T-cell (primary cell): Measurements from ENCODE around the gene PPP1R14B. TPM values are rescaled to one million over a fixed set of nuclear protein-coding genes. Genes with fewer than 3 reads are reported as not detected.
A peak's percentile ranks its signal among the peaks of the same experiment; 100 is the strongest.

Source experiments
- ATAC-seq, 4 experiments: fragments of 200-7000 bp in 3 of 4; fragments of 150-1000 bp in 1 of 4; cut with Tn5 transposase; replicated peaks in 1 of 4; 1 replicate in 3 of 4; 2 replicates in 1 of 4; pipeline ENCODE4 v1.10.0; 2021; ENCODE audit warnings: moderate library complexity in 3 of 4, mild to moderate bottlenecking in 2 of 4, moderate number of reproducible peaks in 1 of 4
- CTCF ChIA-PET, 2 donors: fragments of 300-600 bp; sonication (Branson Sonifier 250); formaldehyde crosslinking; loops; one replicate each; lab custom pipeline; 2022; ENCODE audit warnings: antibody characterized with exemption in 2 of 2; lab: Charles Lee
- POLR2A ChIA-PET, 2 donors: fragments of 300-600 bp; sonication (Branson Sonifier 250); formaldehyde crosslinking; loops; one replicate each; lab custom pipeline; 2022; ENCODE audit warnings: antibody characterized with exemption in 2 of 2; lab: Charles Lee
- DNase-seq, 35 experiments: peaks; one replicate each; pipeline versions ENCODE4 v3.0.0 to v3.0.0-alpha.2; 2013 to 2023
- H3K27ac ChIP-seq: one replicate; pipeline ENCODE4 v1.5.1; 2013; ENCODE audit warnings: low read length
- H3K27me3 ChIP-seq, 2 experiments: replicated peaks in 1 of 2; 1 replicate in 1 of 2; 2 replicates in 1 of 2; pipeline versions ENCODE4 v1.6.1 to v1.7.0; 2013; ENCODE audit warnings: low read length in 1 of 2, mixed read lengths in 1 of 2; ENCODE audit not compliant: control insufficient read depth in 2 of 2, insufficient read depth in 2 of 2; ENCODE audit errors: extremely low read depth in 1 of 2
- H3K36me3 ChIP-seq, 2 donors: 1 replicate in 1 of 2; 2 replicates in 1 of 2; pipeline versions ENCODE4 v1.6.1 to v1.7.0; 2013; ENCODE audit warnings: low read length in 1 of 2; ENCODE audit not compliant: control insufficient read depth in 2 of 2, insufficient read depth in 1 of 2; ENCODE audit errors: extremely low read depth in 1 of 2
- H3K4me1 ChIP-seq, 2 experiments: 1 replicate in 1 of 2; 2 replicates in 1 of 2; pipeline versions ENCODE4 v1.6.1 to v1.7.0; 2013; ENCODE audit warnings: low read length in 2 of 2, mixed read lengths in 1 of 2; ENCODE audit not compliant: insufficient read depth in 2 of 2, control insufficient read depth in 1 of 2; ENCODE audit errors: extremely low read depth in 1 of 2
- H3K4me3 ChIP-seq, 2 donors: 1 replicate in 1 of 2; 2 replicates in 1 of 2; pipeline versions ENCODE4 v1.5.1 to v1.7.0; 2013; ENCODE audit warnings: mild to moderate bottlenecking in 2 of 2, low read length in 1 of 2, moderate library complexity in 1 of 2; ENCODE audit not compliant: control insufficient read depth in 1 of 2; ENCODE audit errors: extremely low read depth in 1 of 2
- H3K9me3 ChIP-seq: 2 replicates; pipeline ENCODE4 v1.7.0; 2013
- H3K27ac Mint-ChIP-seq, 2 donors: one replicate each; pipeline ENCODE4 v1.8.0; 2020 to 2021; ENCODE audit warnings: mild to moderate bottlenecking in 2 of 2, mixed read lengths in 2 of 2
- H3K27me3 Mint-ChIP-seq, 2 donors: one replicate each; pipeline ENCODE4 v1.8.0; 2021 to 2022; ENCODE audit warnings: mixed read lengths in 2 of 2
- H3K36me3 Mint-ChIP-seq: one replicate; pipeline ENCODE4 v1.8.0; 2021; ENCODE audit warnings: mixed read lengths
- H3K4me1 Mint-ChIP-seq, 3 donors: one replicate each; pipeline ENCODE4 v1.8.0; 2020 to 2022; ENCODE audit warnings: mixed read lengths in 3 of 3, mild to moderate bottlenecking in 1 of 3
- H3K4me3 Mint-ChIP-seq, 3 donors: one replicate each; pipeline ENCODE4 v1.8.0; 2020 to 2022; ENCODE audit warnings: mild to moderate bottlenecking in 3 of 3, mixed read lengths in 3 of 3, moderate library complexity in 3 of 3
- H3K9me3 Mint-ChIP-seq, 3 donors: one replicate each; pipeline ENCODE4 v1.8.0; 2020 to 2022; ENCODE audit warnings: mixed read lengths in 3 of 3
- WGBS: methylation state at CpG from one replicate; pipeline ENCODE4 v1.1.5; 2013; ENCODE audit warnings: missing lambda C conversion rate; ENCODE audit not compliant: insufficient coverage; 5-methylcytosine and 5-hydroxymethylcytosine counted together
- total RNA-seq, 35 experiments: library from RNA in 6 of 35; stranded (reverse) in 6 of 35; fragments of 120-200 nt in 1 of 35; gene quantifications; one replicate each; pipeline versions ENCODE4 v1.2.1 to v1.2.4 and lab custom pipeline; 2013 to 2026

The PPP1R14B gene
- total RNA-seq, 5 donors from 2014 or later (not counting 1 experiment from before 2014, with no cell fraction given) = 31.2 to 143 (median 88.1) TPM

DNA sequence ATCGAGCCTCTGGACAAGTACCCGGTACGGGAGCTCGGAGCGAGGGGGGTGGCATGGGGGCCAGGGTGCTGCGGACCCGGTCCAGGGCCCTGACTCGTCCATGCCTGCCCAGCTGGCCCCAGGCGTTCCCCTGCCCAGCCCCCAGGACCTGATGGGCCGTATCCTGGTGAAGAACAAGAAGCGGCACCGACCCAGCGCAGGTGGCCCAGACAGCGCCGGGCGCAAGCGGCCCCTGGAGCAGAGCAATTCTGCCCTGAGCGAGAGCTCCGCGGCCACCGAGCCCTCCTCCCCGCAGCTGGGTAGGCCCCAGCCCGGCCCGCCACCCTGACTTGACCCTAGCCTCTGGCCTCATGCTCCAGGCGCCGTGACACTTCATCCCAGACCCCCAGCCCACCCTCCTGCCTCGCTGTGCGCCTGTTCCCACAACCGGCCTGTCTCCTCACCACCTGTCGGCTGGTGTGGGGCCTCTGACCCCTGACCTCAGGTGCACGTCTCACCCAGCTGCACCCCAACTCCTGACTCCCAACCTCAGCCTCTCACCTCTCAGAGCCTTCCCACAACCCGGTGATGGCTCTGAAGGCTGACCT, 12.3 kb upstream of the PPP1R14B start:
- POLR2A ChIA-PET = interaction anchor here in 1 of 2 donors (0.5 kb wide), 1 partner anchor 14 kb away, joined by 3 read pairs; no protein-coding TSS in a partner anchor
- WGBS = 91% methylated on average over 31 of the region's 32 CpGs

DNA sequence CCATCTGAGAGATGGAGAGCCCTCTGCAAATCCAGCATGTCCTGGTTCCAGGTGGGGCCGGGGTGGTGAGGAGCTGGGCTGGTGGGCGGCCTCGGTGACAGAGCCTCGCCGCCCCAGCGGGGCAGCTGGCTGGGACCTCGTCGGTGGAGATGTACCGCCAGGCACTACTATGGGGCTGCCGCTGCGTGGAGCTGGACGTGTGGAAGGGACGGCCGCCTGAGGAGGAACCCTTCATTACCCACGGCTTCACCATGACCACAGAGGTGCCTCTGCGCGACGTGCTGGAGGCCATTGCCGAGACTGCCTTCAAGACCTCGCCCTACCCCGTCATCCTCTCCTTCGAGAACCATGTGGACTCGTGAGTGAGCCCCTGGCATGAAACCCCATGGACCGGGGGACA, 11.6 kb upstream of the PPP1R14B start:
- peaks cover 0 to 7% of the 10 kb centered on the region in 2 experiments for H3K4me1 ChIP-seq
- no peak overlapping the region for H3K4me3 Mint-ChIP-seq
- no peaks in the 10 kb centered on the region for H3K9me3 Mint-ChIP-seq
- POLR2A ChIA-PET = interaction anchor here in 1 of 2 donors (0.5 to 0.6 kb wide), 2 partner anchors 13 to 1585 kb away, joined by 3 to 4 read pairs; no protein-coding TSS in a partner anchor
- no peak for DNase-seq
- H3K36me3 ChIP-seq = peaks cover 6 to 7% of the 10 kb centered on the region in 2 donors
- H3K9me3 ChIP-seq = no peaks in the 10 kb centered on the region
- peaks cover 14% of the 10 kb centered on the region for H3K36me3 Mint-ChIP-seq
- no peak for ATAC-seq
- no peak overlapping the region for H3K4me3 ChIP-seq
- H3K27me3 Mint-ChIP-seq = no peaks in the 10 kb centered on the region
- no peak overlapping the region for H3K27ac ChIP-seq
- H3K27me3 ChIP-seq = no peaks in the 10 kb centered on the region
- 94% methylated on average over 24 of the region's 24 CpGs for WGBS
- CTCF ChIA-PET = interaction anchor here in 1 of 2 donors (0.7 kb wide), 1 partner anchor 10 kb away, joined by 3 read pairs; no protein-coding TSS in a partner anchor
- H3K4me1 Mint-ChIP-seq = peaks cover 0 to 9% (median under 1%) of the 10 kb centered on the region in 3 donors
- H3K27ac Mint-ChIP-seq = no peak overlapping the region

More for the DNA sequence above, 12.3 kb upstream of the PPP1R14B start:
- H3K27ac Mint-ChIP-seq = no peak overlapping the region
- CTCF ChIA-PET = interaction anchor here in 1 of 2 donors (0.5 kb wide), 1 partner anchor 61 kb away, joined by 3 read pairs; no protein-coding TSS in a partner anchor
- Histone ChIP-seq H3K27me3 (no peaks in the 10 kb centered on the region), H3K36me3 (peaks cover 6 to 7% of the 10 kb centered on the region in 2 donors), H3K9me3 (no peaks in the 10 kb centered on the region), H3K4me1 (peaks cover 0 to 7% of the 10 kb centered on the region in 2 experiments), H3K27ac (no peak overlapping the region), H3K4me3 (no peak overlapping the region)
- DNase-seq (no peak), ATAC-seq (no peak)
- no peak overlapping the region for H3K4me3 Mint-ChIP-seq
- peaks cover 14% of the 10 kb centered on the region for H3K36me3 Mint-ChIP-seq
- H3K9me3 Mint-ChIP-seq = no peaks in the 10 kb centered on the region
- H3K4me1 Mint-ChIP-seq = peaks cover 0 to 9% (median 0%) of the 10 kb centered on the region in 3 donors
- no peaks in the 10 kb centered on the region for H3K27me3 Mint-ChIP-seq

DNA sequence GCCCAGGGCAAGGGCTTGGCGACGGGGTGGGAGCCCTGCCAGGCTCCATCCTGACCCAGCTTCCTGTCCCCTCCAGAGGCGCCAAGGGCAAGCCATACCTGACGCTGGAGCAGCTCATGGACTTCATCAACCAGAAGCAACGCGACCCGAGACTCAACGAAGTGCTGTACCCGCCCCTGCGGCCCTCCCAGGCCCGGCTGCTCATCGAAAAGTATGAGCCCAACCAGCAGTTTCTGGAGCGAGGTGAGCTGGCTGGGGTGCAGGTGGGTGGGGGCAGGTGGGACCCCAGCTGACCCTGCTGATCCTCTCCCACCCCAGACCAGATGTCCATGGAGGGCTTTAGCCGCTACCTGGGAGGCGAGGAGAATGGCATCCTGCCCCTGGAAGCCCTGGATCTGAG, 9.6 kb upstream of the PPP1R14B start:
- ATAC-seq (no peak), DNase-seq (no peak)
- Histone ChIP-seq H3K4me1 (peaks cover 2 to 23% of the 10 kb centered on the region in 2 experiments), H3K9me3 (no peaks in the 10 kb centered on the region), H3K27me3 (peaks cover 0 to 9% of the 10 kb centered on the region in 2 experiments), H3K27ac (no peak overlapping the region), H3K36me3 (peaks cover 6 to 7% of the 10 kb centered on the region in 2 donors), H3K4me3 (no peak overlapping the region)
- ChIA-PET POLR2A (no interaction called here), CTCF (interaction anchor here in 1 of 2 donors (0.5 kb wide), 1 partner anchor 277 kb away, joined by 4 read pairs; no protein-coding TSS in a partner anchor)
- Mint-ChIP-seq H3K27ac (no peak overlapping the region), H3K4me3 (no peak overlapping the region), H3K36me3 (peaks cover 12% of the 10 kb centered on the region), H3K27me3 (no peaks in the 10 kb centered on the region), H3K9me3 (no peaks in the 10 kb centered on the region), H3K4me1 (peaks cover 7 to 14% (median 9%) of the 10 kb centered on the region in 3 donors)
- 98% methylated on average over 10 of the region's 15 CpGs for WGBS

DNA sequence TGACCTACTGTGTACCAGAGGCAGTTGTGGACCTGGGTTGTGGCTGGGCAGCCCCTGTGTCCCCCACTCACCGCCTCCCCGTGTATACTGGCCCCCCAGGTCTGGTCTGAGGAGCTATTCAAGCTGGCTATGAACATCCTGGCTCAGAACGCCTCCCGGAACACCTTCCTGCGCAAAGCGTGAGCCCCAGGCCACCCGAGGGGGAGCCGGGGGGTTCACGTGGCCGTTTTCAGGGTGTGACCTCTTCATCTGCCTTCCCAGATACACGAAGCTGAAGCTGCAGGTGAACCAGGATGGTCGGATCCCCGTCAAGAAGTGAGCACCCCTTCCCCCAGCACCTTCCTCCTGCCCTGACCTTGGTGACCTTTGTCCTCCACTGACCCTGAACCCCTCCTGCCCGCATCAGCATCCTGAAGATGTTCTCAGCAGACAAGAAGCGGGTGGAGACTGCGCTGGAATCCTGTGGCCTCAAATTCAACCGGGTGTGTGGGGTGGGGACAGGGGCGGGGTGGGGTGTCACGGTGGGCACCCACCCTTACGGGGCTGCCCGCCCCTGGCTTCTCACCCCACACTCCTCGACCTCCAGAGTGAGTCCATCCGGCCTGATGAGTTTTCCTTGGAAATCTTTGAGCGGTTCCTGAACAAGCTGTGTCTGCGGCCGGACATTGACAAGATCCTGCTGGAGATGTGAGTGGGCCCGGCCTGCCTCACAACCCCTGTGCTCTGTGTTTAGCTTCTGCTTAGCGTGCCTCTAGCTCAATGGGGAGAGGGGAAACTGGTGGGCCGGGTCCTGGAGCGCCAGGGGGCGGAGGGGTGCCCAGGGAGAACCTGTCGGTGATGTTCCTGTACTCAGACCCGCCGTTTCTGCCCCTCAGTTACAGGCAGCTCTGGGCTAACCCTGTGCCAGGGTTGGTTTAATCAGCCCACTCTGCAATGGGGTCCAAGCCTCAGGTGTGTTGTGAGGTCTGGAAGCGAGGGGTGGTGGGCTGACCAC, 8.7 kb upstream of the PPP1R14B start:
- 96% methylated on average over 16 of the region's 35 CpGs for WGBS
- POLR2A ChIA-PET = no interaction called here
- no peak overlapping the region for H3K4me3 ChIP-seq

DNA sequence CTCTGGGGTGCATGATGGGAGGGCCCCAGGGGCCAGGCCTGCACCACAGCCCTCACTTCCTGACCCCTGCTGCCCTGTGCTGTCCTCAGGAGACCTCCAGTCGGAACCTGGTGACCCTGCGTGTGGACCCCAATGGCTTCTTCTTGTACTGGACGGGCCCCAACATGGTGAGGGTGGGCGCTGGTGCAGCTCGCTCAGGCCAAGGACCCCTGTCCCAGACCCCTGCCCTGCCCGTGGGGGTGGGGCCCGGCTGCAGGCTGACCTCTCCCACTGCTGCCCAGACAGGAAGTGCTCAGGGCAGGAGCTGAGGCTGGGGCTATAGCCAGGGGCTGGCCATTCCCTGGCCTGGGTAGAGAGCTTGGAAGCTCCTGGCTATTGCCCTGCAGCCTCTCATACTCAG, 7.6 kb upstream of the PPP1R14B start:
- Mint-ChIP-seq H3K4me3 (no peak overlapping the region), H3K27me3 (no peaks in the 10 kb centered on the region), H3K36me3 (peaks cover 5% of the 10 kb centered on the region), H3K9me3 (no peaks in the 10 kb centered on the region), H3K27ac (no peak overlapping the region), H3K4me1 (peaks cover 7 to 17% (median 16%) of the 10 kb centered on the region in 3 donors)
- Histone ChIP-seq H3K4me3 (no peak overlapping the region), H3K9me3 (no peaks in the 10 kb centered on the region), H3K4me1 (peaks cover 5 to 33% of the 10 kb centered on the region in 2 experiments), H3K27me3 (peaks cover 0 to 17% of the 10 kb centered on the region in 2 experiments), H3K36me3 (peaks cover 6 to 7% of the 10 kb centered on the region in 2 donors), H3K27ac (no peak overlapping the region)
- ChIA-PET CTCF (no interaction called here), POLR2A (no interaction called here)
- no peak for DNase-seq
- ATAC-seq = no peak
- WGBS = 100% methylated on average over 5 of the region's 7 CpGs

More for the DNA sequence above, 8.7 kb upstream of the PPP1R14B start:
- Mint-ChIP-seq H3K4me1 (peaks cover 7 to 19% (median 12%) of the 10 kb centered on the region in 3 donors), H3K9me3 (no peaks in the 10 kb centered on the region), H3K36me3 (peaks cover 12% of the 10 kb centered on the region), H3K4me3 (no peak overlapping the region), H3K27me3 (no peaks in the 10 kb centered on the region), H3K27ac (no peak overlapping the region)
- no peaks in the 10 kb centered on the region for H3K9me3 ChIP-seq
- H3K27me3 ChIP-seq = peaks cover 0 to 16% of the 10 kb centered on the region in 2 experiments
- H3K36me3 ChIP-seq = peaks cover 6 to 7% of the 10 kb centered on the region in 2 donors
- H3K27ac ChIP-seq = no peak overlapping the region
- DNase-seq = no peak
- no peak for ATAC-seq
- CTCF ChIA-PET = interaction anchor here in 1 of 2 donors (0.5 kb wide), 1 partner anchor 276 kb away, joined by 4 read pairs; no protein-coding TSS in a partner anchor
- H3K4me1 ChIP-seq = peaks cover 5 to 31% of the 10 kb centered on the region in 2 experiments

DNA sequence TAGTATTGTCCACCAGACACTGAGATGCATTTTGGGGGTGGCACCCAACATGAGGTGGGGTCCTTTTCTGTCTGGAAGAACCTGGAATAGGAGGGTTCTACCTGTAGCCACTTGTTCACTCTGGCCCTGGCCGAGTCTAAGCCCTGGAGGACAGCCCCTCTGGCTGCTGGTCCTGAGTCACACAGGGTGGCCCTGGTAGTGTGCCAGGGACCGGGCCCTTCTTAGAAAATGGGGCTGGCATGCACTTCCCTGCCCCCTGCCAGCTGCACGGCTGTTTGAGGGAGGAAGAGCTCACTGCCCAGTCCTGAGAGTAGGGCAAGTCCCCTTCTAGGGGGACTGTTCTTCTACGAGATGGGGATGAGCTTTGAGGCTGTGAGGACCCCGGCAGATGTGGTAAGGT, 6.7 kb upstream of the PPP1R14B start:
- Histone ChIP-seq H3K4me1 (peaks cover 5 to 30% of the 10 kb centered on the region in 2 experiments), H3K36me3 (peaks cover 2 to 6% of the 10 kb centered on the region in 2 donors), H3K9me3 (no peaks in the 10 kb centered on the region), H3K27me3 (peaks cover 0 to 17% of the 10 kb centered on the region in 2 experiments), H3K4me3 (no peak overlapping the region), H3K27ac (no peak overlapping the region)
- peaks cover 3% of the 10 kb centered on the region for H3K36me3 Mint-ChIP-seq
- WGBS = 79% methylated on average over 4 of the region's 5 CpGs
- ATAC-seq (no peak), DNase-seq (no peak)
- no peak overlapping the region for H3K27ac Mint-ChIP-seq
- peak overlapping the region in 1 of 3 donors; percentile 89 for H3K4me3 Mint-ChIP-seq
- H3K4me1 Mint-ChIP-seq = peaks cover 7 to 16% (median 16%) of the 10 kb centered on the region in 3 donors
- no peaks in the 10 kb centered on the region for H3K9me3 Mint-ChIP-seq
- POLR2A ChIA-PET = no interaction called here
- CTCF ChIA-PET = no interaction called here
- H3K27me3 Mint-ChIP-seq = no peaks in the 10 kb centered on the region
